HG02870 (cell line): ENCODE data around the gene XPO1.
"Not testable (repeated sequence)": the region's sequence is repeated elsewhere in the genome, so short reads cannot be mapped to it uniquely, and the experiment has no call there.

Source experiments
- ATAC-seq: cut with Tn5 transposase; IDR thresholded peaks from one replicate; pipeline ENCODE4 v1.9.1; 2021; ENCODE audit warnings: mild to moderate bottlenecking, moderate library complexity; ENCODE audit not compliant: unreplicated experiment

XPO1 gene

GRCh38 chr2:61535449-61535848 is 2.7 kb downstream of the XPO1 start:
- ATAC-seq, result no peak

- no peak for ATAC-seq
These were observed 3.2 kb downstream of the XPO1 start for GRCh38 chr2:61534926-61535325.

GRCh38 chr2:61530749-61531148 is 7.4 kb downstream of the XPO1 start:
- ATAC-seq, result no peak

GRCh38 chr2:61529944-61530735 is 8.0 kb downstream of the XPO1 start:
- no peak for ATAC-seq

GRCh38 chr2:61520261-61520660 is 17.9 kb downstream of the XPO1 start:
- no peak for ATAC-seq

GRCh38 chr2:61512768-61513398 is 25.3 kb downstream of the XPO1 start:
- ATAC-seq, result no peak

GRCh38 chr2:61510674-61511671 is 27.2 kb downstream of the XPO1 start:
- ATAC-seq, result no peak

GRCh38 chr2:61504949-61505348 is 33.2 kb downstream of the XPO1 start:
- no peak for ATAC-seq

GRCh38 chr2:61499060-61499459 is 39.1 kb downstream of the XPO1 start:
- no peak for ATAC-seq

GRCh38 chr2:61493523-61493942 is 44.6 kb downstream of the XPO1 start:
- ATAC-seq, result no peak

- ATAC-seq, result no peak
These were observed 45.7 kb downstream of the XPO1 start for GRCh38 chr2:61492476-61492875.

- no peak for ATAC-seq
These were observed 52.9 kb downstream of the XPO1 start for GRCh38 chr2:61485281-61485680.

- no peak for ATAC-seq
These were observed 60.1 kb downstream of the XPO1 start for GRCh38 chr2:61478086-61478485.

GRCh38 chr2:61476929-61477589 is 61.1 kb downstream of the XPO1 start:
- ATAC-seq, result not testable (repeated sequence)

- ATAC-seq, result no peak
These were observed 66.0 kb downstream of the XPO1 start for GRCh38 chr2:61471905-61472805.

- ATAC-seq, result peak; percentile 81
These were observed 66.9 kb downstream of the XPO1 start, which contains the start of gene USP34 for GRCh38 chr2:61470965-61471904. Gene USP34 (minus strand): TSS chr2:61471087. CDS start chr2:61470692, 395 bp downstream.

- peak; percentile 27 for ATAC-seq
These were observed 67.8 kb downstream of the XPO1 start for GRCh38 chr2:61470122-61470951.
